ENCODE data around the gene COL15A1.

COL15A1 gene

GRCh38 chr9:98967257-98967656 is 23.6 kb downstream of the COL15A1 start:
- no peak for DNase-seq (ENCODE audit: low read depth in 1 of 2, low spot score in 1 of 2)

DNA sequence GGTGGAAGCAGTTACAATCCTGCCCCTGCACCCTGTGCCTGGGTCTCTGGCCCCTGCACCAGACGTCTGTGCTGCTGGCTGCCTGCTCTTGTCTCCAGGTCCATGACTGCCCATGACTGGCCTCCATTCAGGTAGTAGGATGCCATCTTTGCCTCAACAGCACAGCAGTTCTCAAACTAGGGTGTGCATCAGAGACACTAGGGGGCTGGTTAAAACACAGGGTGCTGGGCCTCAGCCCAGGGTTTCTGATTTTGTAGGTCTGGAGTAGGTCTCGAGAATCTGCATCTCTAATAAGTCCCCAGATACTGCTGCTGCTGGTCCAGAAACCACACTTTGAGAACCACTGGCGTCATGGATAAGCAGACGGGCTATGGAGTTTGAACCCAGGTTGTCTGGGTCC is 24.0 kb downstream of the COL15A1 start:
- TF ChIP-seq REST (IDR thresholded peaks at IDR 0.05; ENCODE audit: insufficient replicate concordance, low read depth) (no peak), GABPA (IDR thresholded peaks at IDR 0.05; ENCODE audit: low read depth) (no peak), SPI1 (IDR thresholded peaks at IDR 0.05; ENCODE audit: borderline replicate concordance, low read depth) (no peak), CTCF (IDR thresholded peaks at IDR 0.05; ENCODE audit: insufficient read depth, low read length) (no peak), POLR2AphosphoS5 (IDR thresholded peaks at IDR 0.05; ENCODE audit: low read depth) (no peak)
- Histone ChIP-seq H3K4me3 (replicated peaks; ENCODE audit: insufficient read depth, low read length) (no peak overlapping the region), H3K27me3 (ENCODE audit: insufficient read depth, poor library complexity, severe bottlenecking) (no peaks in the 10 kb centered on the region), H3K27ac (replicated peaks) (no peak overlapping the region)
- no peak for DNase-seq (ENCODE audit: low read depth in 1 of 2, low spot score in 1 of 2)

More at GRCh38 chr9:98967257-98967656, 23.6 kb downstream of the COL15A1 start:
- TF ChIP-seq CTCF (IDR thresholded peaks at IDR 0.05; ENCODE audit: insufficient read depth, low read length): no peak
- TF ChIP-seq SPI1 (IDR thresholded peaks at IDR 0.05; ENCODE audit: borderline replicate concordance, low read depth): no peak
- no peak for TF ChIP-seq POLR2AphosphoS5 (IDR thresholded peaks at IDR 0.05; ENCODE audit: low read depth)
- no peak overlapping the region for H3K4me3 ChIP-seq (replicated peaks; ENCODE audit: insufficient read depth, low read length)
- H3K27ac ChIP-seq (replicated peaks): no peak overlapping the region
- H3K27me3 ChIP-seq (ENCODE audit: insufficient read depth, poor library complexity, severe bottlenecking): no peaks in the 10 kb centered on the region

DNA sequence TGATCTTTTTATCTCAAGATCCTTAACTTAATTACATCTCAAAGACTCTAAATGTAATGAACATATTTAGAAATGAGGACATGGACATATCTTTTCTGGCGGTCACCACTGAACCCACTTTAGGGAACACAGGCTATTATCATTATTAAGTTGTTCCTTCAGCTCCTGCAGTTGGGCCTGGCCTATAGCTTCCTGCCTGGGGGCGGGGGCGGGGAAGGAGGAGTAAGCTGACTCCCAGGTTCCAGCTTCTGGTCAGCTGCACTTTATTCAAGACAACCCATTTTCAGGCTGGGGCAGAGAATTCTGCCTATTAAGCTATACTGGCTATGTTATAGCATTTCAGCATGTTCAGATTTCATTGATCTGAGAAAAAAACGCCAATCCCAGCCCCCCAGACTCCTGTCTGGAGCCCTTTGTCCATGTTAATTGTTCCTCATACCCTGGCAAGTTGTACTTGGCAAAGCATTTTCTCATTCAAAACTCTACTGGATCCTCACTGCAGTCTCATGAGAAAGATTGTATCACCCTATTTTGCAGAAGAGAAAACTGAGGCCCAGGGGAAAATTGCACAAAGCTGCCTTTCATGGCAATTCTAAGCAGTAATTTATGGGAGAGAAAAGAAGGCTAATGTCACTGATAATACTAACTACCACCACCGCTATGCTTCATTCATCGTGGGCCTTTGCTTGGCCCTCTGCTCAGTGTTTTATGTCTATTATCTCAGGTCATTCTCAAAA is 25.1 kb downstream of the COL15A1 start:
- TF ChIP-seq GABPA (IDR thresholded peaks at IDR 0.05; ENCODE audit: low read depth): no peak
- TF ChIP-seq SPI1 (IDR thresholded peaks at IDR 0.05; ENCODE audit: borderline replicate concordance, low read depth): no peak
- TF ChIP-seq CTCF (IDR thresholded peaks at IDR 0.05; ENCODE audit: insufficient read depth, low read length): no peak
- no peak for TF ChIP-seq POLR2AphosphoS5 (IDR thresholded peaks at IDR 0.05; ENCODE audit: low read depth)
- TF ChIP-seq REST (IDR thresholded peaks at IDR 0.05; ENCODE audit: insufficient replicate concordance, low read depth): no peak
- DNase-seq (ENCODE audit: low read depth in 1 of 2, low spot score in 1 of 2): no peak
- H3K4me3 ChIP-seq (replicated peaks; ENCODE audit: insufficient read depth, low read length): no peak overlapping the region
- no peak overlapping the region for H3K27ac ChIP-seq (replicated peaks)
- no peaks in the 10 kb centered on the region for H3K27me3 ChIP-seq (ENCODE audit: insufficient read depth, poor library complexity, severe bottlenecking)
